NCI-H446 (cell line): ENCODE measurements around the gene TMEM123.
"Not testable (repeated sequence)": the region's sequence is repeated elsewhere in the genome, so short reads cannot be mapped to it uniquely, and the experiment has no call there.

Experiments
- DNase-seq, 2 experiments: peaks; one replicate each; lab custom pipeline; 2025; lab: John Stamatoyannopoulos, UW

Gene TMEM123

GRCh38 chr11:102448869-102449224 is 3.7 kb downstream of the TMEM123 start:
- no peak for DNase-seq

GRCh38 chr11:102447941-102448868 is 4.4 kb downstream of the TMEM123 start:
- no peak for DNase-seq

- DNase-seq = no peak
These were observed 5.4 kb downstream of the TMEM123 start for GRCh38 chr11:102447193-102447592.

GRCh38 chr11:102446606-102447005 is 6.0 kb downstream of the TMEM123 start:
- no peak for DNase-seq

GRCh38 chr11:102444693-102445092 is 7.9 kb downstream of the TMEM123 start:
- DNase-seq = not testable (repeated sequence)

GRCh38 chr11:102444142-102444541 is 8.4 kb downstream of the TMEM123 start:
- not testable (repeated sequence) for DNase-seq

- DNase-seq = not testable (repeated sequence)
These were observed 13.6 kb downstream of the TMEM123 start for GRCh38 chr11:102439063-102439363.

GRCh38 chr11:102438311-102439062 is 14.1 kb downstream of the TMEM123 start:
- DNase-seq = no peak

- no peak for DNase-seq
These were observed 14.8 kb downstream of the TMEM123 start for GRCh38 chr11:102437727-102438126.

GRCh38 chr11:102436976-102437375 is 15.6 kb downstream of the TMEM123 start:
- DNase-seq = no peak

GRCh38 chr11:102436561-102436960 is 16.0 kb downstream of the TMEM123 start:
- no peak for DNase-seq

- no peak for DNase-seq
These were observed 16.9 kb downstream of the TMEM123 start for GRCh38 chr11:102435688-102436087.

GRCh38 chr11:102433571-102433970 is 19.0 kb downstream of the TMEM123 start:
- DNase-seq = not testable (repeated sequence)

- not testable (repeated sequence) for DNase-seq
These were observed 20.0 kb downstream of the TMEM123 start for GRCh38 chr11:102432560-102432959.

GRCh38 chr11:102431404-102431803 is 21.2 kb downstream of the TMEM123 start:
- DNase-seq = no peak

- no peak for DNase-seq
These were observed 22.3 kb downstream of the TMEM123 start for GRCh38 chr11:102430158-102430836.

GRCh38 chr11:102429691-102430090 is 22.9 kb downstream of the TMEM123 start:
- DNase-seq = no peak

- no peak for DNase-seq
These were observed 23.3 kb downstream of the TMEM123 start for GRCh38 chr11:102429226-102429625.

GRCh38 chr11:102428696-102429095 is 23.9 kb downstream of the TMEM123 start:
- no peak for DNase-seq

GRCh38 chr11:102427068-102427467 is 25.5 kb downstream of the TMEM123 start:
- DNase-seq = no peak

- no peak for DNase-seq
These were observed 26.0 kb downstream of the TMEM123 start for GRCh38 chr11:102426570-102426969.

- DNase-seq = no peak
These were observed 26.6 kb downstream of the TMEM123 start for GRCh38 chr11:102426000-102426399.

GRCh38 chr11:102423936-102424335 is 28.6 kb downstream of the TMEM123 start:
- no peak for DNase-seq
